K562 (cell line): ENCODE measurements around the gene RGS7. TPM values are rescaled to one million over a fixed set of nuclear protein-coding genes. Genes with fewer than 3 reads are reported as not detected.

Source experiments
- ATAC-seq: fragments of 200-7000 bp; cut with Tn5 transposase; 3 replicates; pipeline ENCODE4 v1.9.1; 2020; ENCODE audit warnings: moderate library complexity
- BruUV-seq: library from RNA; stranded (reverse); fragments of 400-500 nt; replicated peaks from 2 replicates; lab custom pipeline; 2021; lab: Mats Ljungman, UMichigan
- CTCF ChIA-PET: fragments of 300-600 bp; formaldehyde crosslinking; extraction: SDS; loops from one replicate; lab custom pipeline; 2021; ENCODE audit warnings: low intra/inter-chr PET ratio; lab: Yijun Ruan, JAX
- POLR2A ChIA-PET: fragments of 300-600, 350-650 bp; sonication (Branson Sonifier 250); formaldehyde crosslinking; extraction: SDS; loops from one replicate; lab custom pipeline; 2021; ENCODE audit warnings: antibody characterized with exemption, inconsistent platforms; lab: Yijun Ruan, JAX
- DNase-seq, 4 experiments: peaks; one replicate each; pipeline versions ENCODE4 v3.0.0 to v3.0.0-alpha.2; 2011 to 2018; ENCODE audit warnings: low spot score in 3 of 4, mixed read lengths in 3 of 4; ENCODE audit errors: extremely low read depth in 1 of 4
- FAIRE-seq: peaks from 2 replicates; lab custom pipeline; 2011; peaks lifted over from hg19 to GRCh38; lab: Jason Lieb, UNC
- H2AFZ ChIP-seq: 2 replicates; pipeline ENCODE4 v1.6.0; 2011; ENCODE audit warnings: low read depth, low read length, control low read depth, inconsistent platforms
- H3K27ac ChIP-seq: fragments of 200-600 bp; 3 replicates; pipeline ENCODE4 v1.8.0; 2011; ENCODE audit warnings: low read depth, mild to moderate bottlenecking, control low read depth, inconsistent platforms, low read length, moderate library complexity, mixed read lengths; ENCODE audit errors: extremely low read depth
- H3K27me3 ChIP-seq, 2 experiments: fragments of 300-600 bp in 1 of 2; 2 replicates in 1 of 2; 3 replicates in 1 of 2; pipeline versions ENCODE4 v1.6.0 to v1.8.0; 2011; ENCODE audit warnings: inconsistent platforms in 2 of 2, low read length in 2 of 2, mild to moderate bottlenecking in 1 of 2, mixed read lengths in 1 of 2, moderate library complexity in 1 of 2; ENCODE audit not compliant: control insufficient read depth in 2 of 2, insufficient read depth in 2 of 2
- H3K36me3 ChIP-seq: fragments of 300-600 bp; 3 replicates; pipeline ENCODE4 v1.8.0; 2011; ENCODE audit warnings: mild to moderate bottlenecking, low read length, inconsistent platforms; ENCODE audit not compliant: control insufficient read depth, insufficient read depth
- H3K4me1 ChIP-seq, 2 experiments: fragments of 200-600 bp in 1 of 2; replicated peaks in 1 of 2; 2 replicates in 1 of 2; 3 replicates in 1 of 2; pipeline versions ENCODE4 v1.5.1 to v1.8.0; 2011; ENCODE audit warnings: inconsistent platforms in 2 of 2, low read length in 2 of 2, mild to moderate bottlenecking in 1 of 2, mixed read lengths in 1 of 2, moderate library complexity in 1 of 2; ENCODE audit not compliant: control insufficient read depth in 2 of 2, insufficient read depth in 2 of 2
- H3K4me2 ChIP-seq: 2 replicates; pipeline ENCODE4 v1.6.1; 2011; ENCODE audit warnings: low read length, control low read depth, inconsistent platforms, mixed read lengths; ENCODE audit not compliant: insufficient read depth
- H3K4me3 ChIP-seq: fragments of 200-600 bp; sonication (generic), shearing (Covaris generic); 2 replicates; pipeline ENCODE4 v1.5.1; 2016; ENCODE audit warnings: control low read depth, inconsistent platforms
- H3K79me2 ChIP-seq: fragments of 200-600 bp; 3 replicates; pipeline ENCODE4 v1.8.0; 2011; ENCODE audit warnings: low read length, inconsistent platforms; ENCODE audit not compliant: control insufficient read depth, insufficient read depth
- H3K9ac ChIP-seq, 2 experiments: 2 replicates each; pipeline versions ENCODE4 v1.6.0 to v1.6.1; 2011; ENCODE audit warnings: low read depth in 2 of 2, low read length in 2 of 2, control low read depth in 1 of 2, inconsistent platforms in 1 of 2, mild to moderate bottlenecking in 1 of 2, mixed read lengths in 1 of 2; ENCODE audit not compliant: insufficient read depth in 1 of 2
- H3K9me1 ChIP-seq: one replicate; pipeline ENCODE4 v1.6.0; 2011; ENCODE audit warnings: inconsistent platforms, mild to moderate bottlenecking, low read length, moderate library complexity; ENCODE audit not compliant: control insufficient read depth, insufficient read depth
- H3K9me3 ChIP-seq: replicated peaks from 2 replicates; pipeline ENCODE4 v1.5.1; 2011; ENCODE audit warnings: low read depth, low read length, inconsistent platforms; ENCODE audit not compliant: control insufficient read depth, insufficient read depth
- H4K20me1 ChIP-seq: replicated peaks from 2 replicates; pipeline ENCODE4 v1.6.1; 2011; ENCODE audit warnings: low read length, inconsistent platforms, mixed read lengths; ENCODE audit not compliant: control insufficient read depth, insufficient read depth
- ARID2 ChIP-seq: fragments of 450-650 bp; IDR thresholded peaks from 2 replicates; pipeline ENCODE4 v1.6.1; 2017; ENCODE audit warnings: antibody characterized with exemption, mild to moderate bottlenecking
- CBFB ChIP-seq: sonication (generic); formaldehyde crosslinking; IDR thresholded peaks from 2 replicates; pipeline ENCODE4 v1.4.0; 2020; ENCODE audit warnings: mild to moderate bottlenecking, missing genetic modification reagents
- CUX1 ChIP-seq: fragments of 200-800 bp; sonication (Bioruptor generic); IDR thresholded peaks from 2 replicates; pipeline ENCODE4 v1.6.1; 2016; ENCODE audit warnings: missing genetic modification characterization, missing compliant biosample characterization
- DDX20 ChIP-seq: fragments of 450-650 bp; IDR thresholded peaks from 2 replicates; pipeline ENCODE4 v1.6.1; 2016; ENCODE audit warnings: missing genetic modification characterization, low read depth, mild to moderate bottlenecking, missing compliant biosample characterization, moderate library complexity
- HDAC3 ChIP-seq: fragments of 450-650 bp; IDR thresholded peaks from 2 replicates; pipeline ENCODE4 v1.6.1; 2018; ENCODE audit warnings: borderline replicate concordance, mild to moderate bottlenecking, moderate library complexity; ENCODE audit not compliant: partially characterized antibody
- HMG20B ChIP-seq: fragments of 250-450 bp; sonication (Bioruptor Pico); IDR thresholded peaks from 2 replicates; pipeline ENCODE4 v1.5.0; 2021; ENCODE audit warnings: mild to moderate bottlenecking
- JUND ChIP-seq, 2 experiments: IDR thresholded peaks; 2 replicates in 1 of 2; 3 replicates in 1 of 2; pipeline ENCODE4 v1.6.1; 2011; ENCODE audit warnings: borderline replicate concordance in 2 of 2, low read depth in 2 of 2, low read length in 2 of 2, improper control_type of control experiment in 1 of 2, missing biosample characterization in 1 of 2, missing genetic modification characterization in 1 of 2, missing genetic modification reagents in 1 of 2
- MLX ChIP-seq, 2 experiments: fragments of 450-650 bp in 1 of 2; sonication (generic) in 1 of 2; formaldehyde crosslinking; conservative IDR thresholded peaks; 2 replicates each; pipeline versions ENCODE4 v1.4.0 to v1.8.1; 2020 to 2022; ENCODE audit warnings: mild to moderate bottlenecking in 1 of 2, missing genetic modification reagents in 1 of 2
- POLR3G ChIP-seq: IDR thresholded peaks from 2 replicates; pipeline ENCODE4 v1.6.1; 2011; ENCODE audit not compliant: insufficient read length, insufficient replicate concordance; ENCODE audit errors: extremely low read depth
- SRSF1 ChIP-seq: fragments of 200-400 bp; formaldehyde crosslinking; IDR thresholded peaks from 2 replicates; pipeline ENCODE4 v1.6.1; 2017; ENCODE audit warnings: mild to moderate bottlenecking, low read depth, low read length, moderate library complexity
- TRIM24 ChIP-seq, 2 experiments: fragments of 450-650 bp; IDR thresholded peaks; 2 replicates each; pipeline ENCODE4 v1.6.1; 2016
- ZNF24 ChIP-seq: fragments of 450-650 bp; IDR thresholded peaks from 2 replicates; pipeline ENCODE4 v1.6.1; 2016
- ZNF253 ChIP-seq: fragments of 250-450 bp; sonication (Bioruptor Pico); conservative IDR thresholded peaks from 2 replicates; pipeline ENCODE4 v1.6.1; 2021; ENCODE audit warnings: mild to moderate bottlenecking
- ZNF41 ChIP-seq: fragments of 250-450 bp; sonication (Bioruptor Pico); conservative IDR thresholded peaks from 2 replicates; pipeline ENCODE4 v1.4.0; 2020; ENCODE audit warnings: mild to moderate bottlenecking
- ZNF584 ChIP-seq: fragments of 200-800 bp; sonication (Bioruptor generic); IDR thresholded peaks from 2 replicates; pipeline ENCODE4 v1.6.1; 2016; ENCODE audit warnings: low read depth, mild to moderate bottlenecking, missing genetic modification characterization, missing compliant biosample characterization
- ZNF740 ChIP-seq, 3 experiments: fragments of 200-800 bp in 1 of 3; sonication (Bioruptor generic) in 1 of 3; sonication (generic) in 1 of 3; formaldehyde crosslinking in 1 of 3; IDR thresholded peaks; 2 replicates each; pipeline versions ENCODE4 v1.6.1 to v1.8.0; 2016 to 2022; ENCODE audit warnings: mild to moderate bottlenecking in 2 of 3, missing compliant biosample characterization in 2 of 3, missing genetic modification characterization in 2 of 3, missing genetic modification reagents in 1 of 3
- WGBS: fragments of 100-300 bp; shearing (Covaris generic); methylation state at CpG from one replicate; pipeline ENCODE4 v1.1.6; 2016; ENCODE audit warnings: low coverage, mixed read lengths; ENCODE audit not compliant: insufficient coverage; ENCODE audit errors: missing lambda C conversion rate; 5-methylcytosine and 5-hydroxymethylcytosine counted together
- in situ Hi-C: fragments of 300-500 bp; cut with MboI; formaldehyde crosslinking; loops from 4 replicates; pipeline ENCODE4 v1.15.0; 2018; ENCODE audit warnings: inconsistent platforms, mixed read lengths
- intact Hi-C: fragments of 100-400 bp; cut with micrococcal nuclease; formaldehyde crosslinking; loops from 2 replicates; pipeline ENCODE4 v1.14.2; 2022
- polyA plus RNA-seq, 8 experiments: library from polyadenylated mRNA; depleted of rRNA in 4 of 8; stranded (reverse) in 5 of 8; unstranded in 3 of 8; fragments of >200 nt; fragmentation: Nextera tagmentation in 2 of 8; fragmentation: Illumina TruSeq in 1 of 8; extraction: Ambion mirVana in 2 of 8; extraction: Trizol in 1 of 8; gene quantifications; 2 replicates each; pipeline versions ENCODE4 v1.2.1 to v1.2.3, GENCODE V29; 2011 to 2014; ENCODE audit warnings: inconsistent platforms in 1 of 8, missing spikeins in 1 of 8
- total RNA-seq, 7 experiments: library from RNA; depleted of rRNA in 6 of 7; stranded (reverse); fragments of >200 nt in 6 of 7; fragmentation: Illumina TruSeq in 2 of 7; extraction: Trizol in 2 of 7; gene quantifications; 2 replicates each; pipeline versions ENCODE4 v1.2.1 to v1.2.3, GENCODE V29; 2011 to 2021; ENCODE audit warnings: low replicate concordance in 1 of 7

RGS7 gene
- total and polyA plus RNA-seq, 9 of the 15 experiments (the other 6 are each of a cell fraction or from before 2014, with no cell fraction given): not detected

- ChIA-PET POLR2A (no interaction called here), CTCF (no interaction called here)
- in situ Hi-C loops (no loop called here), intact Hi-C loops (no loop called here)
- TF ChIP-seq DDX20 (tag): no peak
- TF ChIP-seq CBFB (CRISPR knock-in tag): no peak
- TF ChIP-seq SRSF1: no peak
- TF ChIP-seq ZNF24: no peak
- TF ChIP-seq ZNF41 (CRISPR knock-in tag): no peak
- TF ChIP-seq ZNF253 (CRISPR knock-in tag): no peak
- no peak for TF ChIP-seq MLX (CRISPR knock-in tag; conservative IDR thresholded peaks at IDR 0.05)
- TF ChIP-seq JUND (IDR thresholded peaks at IDR 0.05; ENCODE audit: borderline replicate concordance, low read depth, low read length): no peak
- no peak for TF ChIP-seq JUND (tag; IDR thresholded peaks at IDR 0.05; ENCODE audit: borderline replicate concordance, low read depth, low read length)
- TF ChIP-seq HMG20B (CRISPR knock-in tag): no peak
- no peak for TF ChIP-seq HDAC3
- no peak for TF ChIP-seq CUX1 (CRISPR knock-in tag)
- no peak for TF ChIP-seq ZNF740 (CRISPR knock-in tag; IDR thresholded peaks at IDR 0.05)
- no peak for TF ChIP-seq ZNF740 (tag; IDR thresholded peaks at IDR 0.05)
- TF ChIP-seq ARID2: no peak
- TF ChIP-seq ZNF584 (CRISPR knock-in tag): no peak
- TF ChIP-seq POLR3G: no peak
- TF ChIP-seq TRIM24 (IDR thresholded peaks at IDR 0.05): no peak
- ATAC-seq: no peak
- H4K20me1 ChIP-seq: no peaks in the 10 kb centered on the region
- H3K9me3 ChIP-seq: no peaks in the 10 kb centered on the region
- no peak overlapping the region for H2AFZ ChIP-seq
- no peaks in the 10 kb centered on the region for H3K4me1 ChIP-seq
- H3K4me3 ChIP-seq: no peak overlapping the region
- H3K27ac ChIP-seq: no peak overlapping the region
- H3K36me3 ChIP-seq: no peaks in the 10 kb centered on the region
- no peak for FAIRE-seq
- BruUV-seq: no TSS peak
- H3K9me1 ChIP-seq: no peaks in the 10 kb centered on the region
- H3K27me3 ChIP-seq: no peaks in the 10 kb centered on the region
- no peaks in the 10 kb centered on the region for H3K79me2 ChIP-seq
- H3K4me2 ChIP-seq: no peak overlapping the region
- no peak for DNase-seq
- 0% methylated on average over 4 of the region's 4 CpGs for WGBS
- H3K9ac ChIP-seq: no peak overlapping the region
These were observed 444.2 kb downstream of the RGS7 start for GRCh38 chr1:240912821-240913220.
